Activated CD4-positive, alpha-beta T cell treated with anti-CD3 and anti-CD28 coated beads, Interleukin-2, amount 50 U/mL, for 24 hours (primary cell): ENCODE results near the gene HS6ST3.

ENCODE experiments used
- DNase-seq, 2 donors: peaks; one replicate each; pipeline ENCODE4 v3.0.0-alpha.2; 2020; ENCODE audit warnings: low read depth in 1 of 2, low spot score in 1 of 2

Gene HS6ST3

DNA sequence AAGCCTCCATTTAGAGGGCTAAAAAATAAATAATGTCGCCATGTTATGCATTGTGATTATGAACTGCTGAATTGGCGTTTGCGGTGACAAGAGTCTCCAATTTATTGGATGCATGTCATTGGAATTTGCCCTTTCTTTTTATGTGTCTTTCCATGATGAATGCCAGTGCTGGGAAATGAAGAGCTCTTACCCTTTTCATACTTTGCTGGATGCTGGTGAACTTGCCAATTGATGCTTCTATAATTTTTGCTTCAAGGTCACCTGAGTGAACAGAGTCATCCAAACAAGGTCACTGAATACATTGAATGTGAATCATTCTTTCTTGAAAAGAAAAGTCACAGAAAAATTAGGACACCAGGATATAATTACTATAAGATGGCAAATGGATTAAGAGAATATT, 556.2 kb downstream of the HS6ST3 start:
- no peak for DNase-seq

DNA sequence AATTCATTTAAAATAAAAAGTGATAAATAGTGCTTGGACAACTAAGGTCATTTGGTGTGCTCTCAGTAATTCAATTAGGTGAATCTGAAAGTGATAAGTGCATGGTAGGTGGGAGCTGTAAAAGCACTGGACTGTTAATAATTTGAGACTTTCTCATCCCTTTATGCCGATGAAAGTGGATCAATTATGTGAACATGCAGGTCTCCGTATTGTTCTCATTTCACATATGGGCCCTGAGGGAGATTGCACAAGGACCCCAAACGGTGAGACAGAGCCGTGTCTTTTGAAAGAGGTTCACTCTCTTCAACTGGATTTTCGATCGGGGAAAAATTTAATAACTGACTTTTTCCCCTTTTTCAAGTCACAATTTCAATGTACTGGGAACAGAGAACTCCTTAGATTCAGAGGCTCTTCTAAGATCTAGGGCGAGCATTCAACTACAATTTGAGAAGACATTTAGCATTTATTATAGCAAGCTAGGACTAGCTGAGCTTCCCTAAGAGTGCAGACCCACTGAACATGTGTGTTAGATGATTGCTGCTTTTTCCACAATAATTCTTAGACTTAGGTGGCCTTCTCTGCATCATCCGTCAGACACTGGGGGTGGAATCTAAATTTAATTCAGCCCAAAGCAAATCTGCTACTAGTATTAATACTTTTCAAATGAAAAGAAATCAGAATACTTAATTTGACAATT, 556.8 kb downstream of the HS6ST3 start:
- no peak for DNase-seq

DNA sequence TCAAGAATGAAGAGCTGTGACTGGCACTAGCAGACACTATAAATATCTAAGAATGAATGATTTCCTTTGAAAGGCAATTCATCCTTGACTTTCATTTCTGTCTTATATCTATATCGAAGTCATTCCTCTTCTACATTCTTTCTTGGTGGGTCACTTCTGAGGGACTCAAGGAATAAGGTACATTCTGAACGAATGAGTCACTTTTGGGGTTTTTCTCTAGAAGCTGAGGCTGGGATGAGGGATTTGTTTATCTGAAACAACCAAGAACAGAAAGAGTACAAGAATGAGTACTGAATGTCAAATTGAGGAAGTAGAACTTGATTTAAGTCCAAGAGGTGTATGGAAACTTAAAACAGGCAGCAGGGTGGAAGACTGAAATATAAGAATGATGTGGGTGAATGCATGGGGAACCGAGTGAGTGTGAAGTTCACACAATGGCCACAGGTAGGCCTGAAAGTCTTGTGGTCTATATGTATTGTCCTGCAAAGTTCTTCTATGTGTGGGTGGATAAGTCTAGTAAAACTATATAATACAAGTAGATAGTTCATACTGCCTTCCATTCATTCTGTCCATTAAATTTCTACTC, 560.5 kb downstream of the HS6ST3 start:
- DNase-seq = no peak

DNA sequence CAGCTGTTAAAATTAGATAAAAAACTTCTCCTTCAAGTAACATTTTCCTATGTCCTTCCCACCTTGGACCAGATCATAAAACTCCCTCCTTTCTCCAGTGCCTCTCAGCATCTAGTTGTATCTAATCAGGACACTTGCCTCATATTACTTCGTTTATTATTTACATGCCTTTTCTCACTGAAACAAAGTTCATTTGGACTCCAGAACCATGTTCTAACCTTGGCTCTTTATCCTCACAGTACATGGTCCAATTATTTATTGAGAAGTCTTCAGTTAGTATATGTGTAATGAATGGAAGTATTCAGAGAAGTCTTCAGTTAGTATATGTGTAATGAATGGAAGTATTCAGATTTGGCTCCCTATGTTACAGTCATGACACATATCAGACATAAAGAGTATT, 561.7 kb downstream of the HS6ST3 start:
- no peak for DNase-seq

DNA sequence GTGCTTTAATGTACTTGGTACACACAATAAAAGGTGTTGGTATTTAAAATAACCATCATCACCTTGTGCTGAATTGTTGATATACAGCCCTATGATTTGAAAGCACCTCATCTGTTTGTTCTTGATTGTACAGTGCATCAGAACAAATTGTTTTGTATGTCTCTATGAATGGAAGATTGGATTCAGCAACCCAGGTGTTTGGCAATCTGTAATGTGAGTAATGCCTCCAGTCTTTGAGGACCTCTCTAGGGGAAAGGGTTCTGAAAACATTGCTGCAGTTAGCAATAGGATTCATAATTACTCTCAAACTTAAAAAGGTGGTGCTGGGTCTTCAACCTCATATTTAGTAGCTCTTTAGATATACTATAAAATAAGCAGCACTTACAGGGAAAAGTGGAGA, 562.6 kb downstream of the HS6ST3 start:
- DNase-seq = no peak

DNA sequence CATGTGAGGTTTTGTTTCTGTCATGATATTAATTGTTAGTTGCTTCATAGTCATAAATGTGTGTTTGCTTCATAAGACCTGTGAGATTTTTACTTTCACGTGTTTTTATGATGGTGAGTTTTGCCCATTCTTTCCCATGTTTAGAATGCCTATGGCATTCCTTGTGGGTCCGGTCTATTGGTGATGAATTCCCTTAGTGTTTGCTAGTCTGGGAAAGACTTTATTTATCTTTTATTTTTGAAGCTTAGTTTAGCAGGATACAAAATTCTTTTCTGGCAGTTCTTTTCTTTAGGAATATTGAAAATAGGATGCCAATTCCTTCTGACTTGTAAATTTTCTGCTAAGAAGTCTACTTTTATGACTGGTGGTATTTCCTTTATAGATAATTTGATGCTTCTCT, 571.7 kb downstream of the HS6ST3 start:
- no peak for DNase-seq

DNA sequence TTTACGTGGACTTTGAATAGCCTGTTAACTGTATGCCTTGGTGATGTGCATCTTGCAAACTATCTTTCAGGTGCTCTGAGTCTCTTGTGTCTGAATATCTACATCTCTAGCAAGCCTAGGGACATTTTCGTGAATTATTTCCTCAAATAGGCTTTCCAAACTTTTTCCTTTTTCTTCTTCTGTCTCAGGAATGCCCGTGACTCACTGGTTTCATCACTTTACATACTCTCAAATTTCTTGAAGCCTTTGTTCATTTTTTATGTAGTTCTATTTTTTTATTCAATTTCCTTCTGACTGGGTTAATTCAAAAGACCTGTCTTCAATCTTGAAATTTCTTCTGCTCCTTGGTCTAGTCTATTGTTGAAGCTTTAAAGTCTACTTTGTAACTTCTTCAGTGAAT, 572.1 kb downstream of the HS6ST3 start:
- DNase-seq = no peak

DNA sequence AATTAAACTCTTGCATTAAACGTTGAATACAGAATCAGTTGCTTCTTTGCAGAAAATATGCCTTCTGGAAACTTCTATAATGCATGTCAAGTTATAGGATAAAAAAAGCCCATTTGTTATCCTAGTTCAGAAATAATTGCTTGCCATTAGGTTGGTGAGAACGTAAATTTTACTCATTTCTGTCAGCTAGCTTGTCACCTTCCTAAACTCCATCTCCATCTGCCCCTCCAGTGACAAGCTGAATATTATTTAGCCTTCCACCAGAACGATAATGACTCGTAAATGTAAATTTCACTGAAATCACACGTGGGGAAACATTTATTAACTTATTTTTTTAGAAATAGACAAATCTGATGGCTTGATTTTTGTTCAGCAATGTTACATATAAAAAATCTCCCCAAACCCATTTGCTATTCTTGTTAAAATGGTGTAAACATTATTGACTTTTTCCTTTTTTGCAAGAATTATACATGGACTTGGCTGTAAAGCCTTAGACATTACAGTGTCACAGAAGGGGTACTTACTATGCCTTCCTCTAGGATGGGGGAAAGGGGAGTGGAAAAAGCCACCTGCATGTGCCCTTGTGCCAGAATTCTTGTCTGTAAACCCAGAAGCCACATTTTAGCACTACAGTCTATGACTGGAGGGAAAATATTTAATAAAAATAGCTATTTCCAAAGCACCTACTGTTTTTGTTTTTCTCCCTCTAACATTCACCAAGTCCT, 577.5 kb downstream of the HS6ST3 start:
- DNase-seq = no peak

DNA sequence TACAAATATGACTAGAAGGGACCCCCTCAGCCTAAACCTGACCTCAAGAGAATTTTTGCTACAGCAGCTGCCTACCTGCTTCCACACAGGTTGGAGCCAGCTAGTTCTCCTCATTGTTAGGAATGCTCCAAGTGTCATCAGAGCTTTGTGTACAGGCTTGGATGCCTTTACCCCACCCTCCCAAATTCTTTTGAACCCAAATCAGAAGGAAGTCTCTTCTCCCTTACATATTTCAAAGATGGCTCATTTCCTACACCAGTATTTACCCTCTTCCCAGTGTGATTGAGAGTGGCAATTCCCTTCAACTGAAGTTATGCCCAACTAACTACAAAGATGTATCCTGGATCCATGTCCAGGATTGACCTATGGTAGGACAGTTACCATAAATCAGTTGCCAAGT, 581.2 kb downstream of the HS6ST3 start:
- no peak for DNase-seq

DNA sequence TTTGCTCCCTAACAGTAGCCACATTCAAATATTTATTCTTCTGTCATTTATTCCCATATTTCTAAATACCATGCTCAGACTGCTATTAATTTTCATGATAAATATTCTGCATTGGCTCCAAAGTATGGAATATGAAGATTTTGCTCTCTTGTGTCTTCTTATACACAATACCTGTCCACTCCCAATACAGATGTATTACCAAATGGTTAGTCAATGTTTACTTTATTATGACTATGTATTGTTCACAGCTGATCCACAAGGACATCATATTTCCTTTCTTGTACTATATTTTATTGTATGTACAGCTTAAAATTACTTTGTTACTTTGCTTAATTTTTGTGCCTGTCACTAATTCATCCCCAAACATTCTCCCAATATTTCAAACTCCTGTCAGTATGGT, 582.1 kb downstream of the HS6ST3 start:
- no peak for DNase-seq

DNA sequence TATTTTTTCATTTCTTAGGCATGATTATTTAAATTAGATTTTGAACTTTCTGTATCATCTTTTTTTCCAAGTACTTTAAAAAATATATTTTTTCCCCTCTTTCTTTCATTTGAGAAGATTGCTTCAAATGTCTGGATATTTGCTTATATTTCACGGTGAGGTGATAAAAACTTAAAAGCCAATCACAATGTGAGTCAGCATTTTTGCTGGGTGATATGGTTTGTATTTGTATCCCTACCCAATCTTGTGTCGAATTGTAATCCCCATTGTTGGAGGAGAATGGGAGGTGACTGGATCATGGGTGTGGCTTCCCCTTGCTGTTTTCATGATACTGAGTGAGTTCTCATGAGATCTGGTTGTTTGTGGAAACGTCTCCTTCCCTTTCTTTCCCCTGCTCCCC, 583.9 kb downstream of the HS6ST3 start:
- no peak for DNase-seq

DNA sequence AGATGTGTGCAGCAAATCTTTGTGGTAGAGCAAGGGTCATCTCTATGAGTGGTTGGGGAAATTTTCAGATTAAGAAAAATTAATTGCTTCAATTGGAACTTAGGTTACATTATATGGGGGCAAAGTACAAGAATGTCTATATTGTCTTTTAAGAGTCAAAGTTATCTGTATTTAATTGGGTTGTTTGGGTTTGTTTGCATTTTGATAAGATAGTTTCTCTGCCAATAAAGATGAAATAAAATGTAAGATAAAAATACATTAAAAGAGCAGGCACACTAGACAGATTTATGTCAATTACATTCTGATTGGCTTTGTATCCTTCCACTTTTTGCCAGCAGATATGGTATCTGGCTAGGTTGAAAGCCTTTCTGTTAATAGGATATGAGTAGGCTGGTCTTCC, 587.1 kb downstream of the HS6ST3 start:
- no peak for DNase-seq

DNA sequence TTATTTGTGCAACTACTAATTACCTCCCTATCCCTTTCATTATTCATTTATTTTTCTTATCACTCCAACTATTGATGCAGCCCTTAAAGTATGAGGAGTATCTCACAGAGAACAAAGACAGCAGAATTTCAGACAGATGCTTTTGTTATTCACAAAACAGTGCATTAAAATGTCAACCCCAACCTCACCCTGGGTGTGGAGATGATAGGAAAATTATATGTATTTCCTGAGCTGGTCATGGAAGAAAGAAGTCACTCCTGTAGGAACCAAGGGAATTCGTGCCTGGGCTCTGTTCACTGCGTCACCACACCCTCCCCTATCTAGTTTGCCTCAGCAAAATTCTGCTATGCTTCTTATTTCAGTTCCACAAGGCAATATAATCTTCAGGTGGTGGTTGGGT, 588.9 kb downstream of the HS6ST3 start:
- no peak for DNase-seq

DNA sequence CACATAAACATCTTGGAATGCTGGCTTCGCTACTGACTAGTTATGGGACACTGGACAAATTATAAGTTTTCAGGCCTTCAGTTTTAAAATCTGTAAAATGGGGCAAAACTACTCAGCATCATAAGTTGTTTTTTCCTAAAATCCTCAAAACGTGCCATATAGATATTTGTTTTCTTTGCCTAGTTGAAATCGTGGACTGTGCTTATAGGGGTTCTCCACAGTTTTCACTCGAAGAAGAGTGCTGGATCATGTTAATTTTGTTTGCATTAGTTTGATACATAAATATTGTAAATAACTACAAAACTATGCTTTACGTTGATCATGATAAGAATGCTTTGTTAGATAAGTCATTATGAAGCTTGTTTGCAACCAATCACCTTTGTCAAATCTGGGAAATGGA, 591.0 kb downstream of the HS6ST3 start:
- no peak for DNase-seq

DNA sequence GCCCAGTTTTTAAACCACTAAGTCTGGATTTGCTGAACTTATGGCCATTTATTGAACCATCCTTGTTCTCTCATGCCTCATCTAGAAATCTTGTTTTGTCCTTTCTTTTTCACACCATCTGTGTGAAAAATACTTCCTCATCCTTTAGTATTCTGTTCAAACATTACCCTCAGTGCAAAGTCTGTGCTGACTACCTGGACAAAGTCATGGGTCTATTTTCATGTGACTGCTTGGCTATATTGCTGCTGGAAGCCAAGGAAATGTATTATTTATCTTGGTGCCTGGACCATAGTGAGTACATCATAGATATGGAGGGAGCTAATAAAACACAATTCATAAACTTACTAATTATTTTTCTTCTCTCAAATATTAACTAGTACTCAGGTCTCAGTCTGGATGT, 591.9 kb downstream of the HS6ST3 start:
- no peak for DNase-seq

DNA sequence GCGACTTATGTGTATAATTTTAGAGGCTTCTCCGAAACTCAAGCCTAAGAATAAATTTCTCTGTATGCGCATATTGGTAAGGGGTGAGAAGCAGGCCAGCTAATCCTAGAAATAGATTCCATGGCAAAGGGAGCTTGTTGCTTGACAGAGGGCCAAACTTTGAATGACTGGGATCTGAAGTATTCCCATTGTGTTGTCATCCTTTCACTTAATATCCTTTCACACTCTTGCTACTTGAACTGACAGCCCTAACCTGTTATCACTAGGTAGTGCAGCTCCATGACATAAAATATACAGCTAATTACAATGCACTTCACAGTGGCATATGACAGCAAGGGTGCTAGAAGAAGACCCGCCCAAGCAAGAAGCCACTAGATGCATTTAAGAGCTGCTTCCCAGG, 594.6 kb downstream of the HS6ST3 start:
- DNase-seq = no peak

DNA sequence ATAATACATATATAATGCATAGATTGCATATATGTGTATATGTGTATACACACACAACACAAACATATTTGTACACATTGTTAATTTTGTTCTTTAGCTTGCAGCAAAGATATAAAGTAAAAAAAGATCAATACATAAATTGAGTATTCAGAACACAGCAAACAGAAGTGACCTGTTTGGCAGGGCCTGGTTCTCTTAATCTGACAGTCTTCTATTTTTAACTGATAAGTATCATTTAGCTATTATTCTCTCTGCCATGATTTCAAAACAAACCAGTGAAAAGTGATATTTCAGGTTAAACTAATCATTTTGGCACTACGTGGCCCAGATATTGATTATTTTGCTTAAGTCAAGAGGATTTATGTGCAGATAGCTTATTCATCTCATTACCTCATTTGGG, 595.0 kb downstream of the HS6ST3 start:
- DNase-seq = no peak

DNA sequence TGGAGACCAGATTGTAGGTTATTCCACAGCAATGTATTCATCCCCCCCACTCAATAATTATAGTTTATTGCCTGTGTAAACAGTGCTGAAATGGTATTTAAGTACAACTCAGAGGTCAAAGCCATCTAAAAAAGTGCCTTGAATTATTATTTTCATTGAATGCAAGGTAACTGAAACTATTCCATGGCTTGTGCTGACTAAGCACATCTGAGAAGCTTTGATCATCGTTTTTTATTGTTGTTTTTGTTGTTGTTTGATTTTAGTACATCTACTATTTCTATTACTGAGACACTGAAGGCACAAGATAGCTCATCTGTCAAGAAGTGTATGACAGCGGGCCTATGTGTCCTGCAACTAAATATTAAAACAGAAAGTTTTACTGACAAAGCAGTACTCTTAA, 596.4 kb downstream of the HS6ST3 start:
- DNase-seq = no peak

DNA sequence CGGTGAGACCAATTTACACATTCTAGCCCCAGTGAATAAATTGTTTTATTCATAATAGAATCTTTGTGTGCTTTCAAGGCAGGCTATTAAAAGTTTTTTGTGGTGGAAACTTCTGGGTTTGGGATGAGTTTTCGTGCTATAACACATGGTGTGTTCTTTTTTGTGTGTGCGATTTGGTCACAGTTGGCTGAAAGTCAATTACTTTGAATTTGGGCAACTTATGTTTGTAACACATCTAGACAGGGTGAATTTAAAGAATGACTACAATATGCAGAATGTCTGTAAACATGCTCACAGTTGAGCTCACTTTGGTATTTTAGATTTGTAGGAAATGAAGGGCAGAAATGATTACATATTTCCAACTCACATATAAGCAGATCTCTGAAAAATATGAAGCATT, 597.3 kb downstream of the HS6ST3 start:
- DNase-seq = no peak

DNA sequence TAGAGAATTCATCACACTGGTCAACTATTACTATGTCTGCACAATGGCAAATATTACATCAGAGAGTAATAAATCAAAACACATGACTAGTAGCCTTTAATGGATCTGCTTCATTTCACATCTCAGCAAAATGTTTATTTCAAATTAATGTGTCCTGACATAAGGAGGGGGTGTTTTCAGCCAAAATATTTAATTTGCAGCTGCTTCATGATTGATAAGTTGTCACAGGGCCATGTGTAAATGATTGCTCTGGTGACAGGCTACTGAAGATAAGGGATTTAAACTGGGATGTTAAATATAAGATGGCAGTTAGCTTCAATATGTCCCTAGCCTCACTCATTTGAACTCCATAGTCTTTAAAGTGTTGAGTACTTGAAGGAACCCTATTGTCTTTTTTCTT, 601.1 kb downstream of the HS6ST3 start:
- DNase-seq = no peak

DNA sequence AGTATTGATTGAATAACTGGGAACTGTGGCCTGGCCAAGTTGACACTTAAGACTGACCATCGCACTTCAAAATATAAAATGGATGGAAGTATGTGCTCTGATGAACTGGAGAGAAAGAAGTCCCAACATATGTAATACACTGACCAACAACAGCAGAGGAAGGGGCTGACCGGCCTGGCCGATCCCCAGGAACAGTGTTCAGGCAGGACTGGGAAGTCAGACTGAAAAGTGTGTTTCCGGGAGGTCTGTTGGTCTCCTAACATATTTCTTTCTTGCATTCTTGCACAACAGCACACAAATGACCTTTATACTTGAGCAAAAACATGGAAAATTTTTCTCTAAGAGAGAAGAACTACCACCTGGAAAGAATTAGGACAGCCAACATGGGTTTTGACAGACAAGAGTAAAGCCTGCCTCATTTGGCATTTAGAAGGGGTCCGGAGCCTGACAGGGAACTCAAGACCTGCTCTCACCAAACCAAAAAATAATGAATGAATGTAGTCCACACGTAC, 606.5 kb downstream of the HS6ST3 start:
- no peak for DNase-seq

DNA sequence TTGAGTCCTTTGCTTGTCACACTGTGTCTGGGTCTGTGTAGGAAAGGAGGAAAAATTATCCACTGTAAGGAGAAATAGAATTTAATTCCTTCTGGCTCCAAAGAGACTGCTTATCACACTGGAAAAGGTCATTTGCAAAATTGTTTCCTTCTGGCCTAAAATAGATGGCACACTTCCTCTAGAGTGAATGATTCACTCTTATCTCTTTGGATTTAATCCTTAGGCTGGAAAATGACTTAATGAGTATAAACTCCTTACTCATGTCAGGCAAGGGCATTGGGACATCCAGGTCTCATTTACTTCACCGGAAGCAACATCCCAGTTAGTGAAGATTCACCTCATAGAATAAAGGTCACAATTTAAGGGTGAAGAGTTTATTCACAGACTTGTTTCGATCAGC, 610.8 kb downstream of the HS6ST3 start:
- no peak for DNase-seq

DNA sequence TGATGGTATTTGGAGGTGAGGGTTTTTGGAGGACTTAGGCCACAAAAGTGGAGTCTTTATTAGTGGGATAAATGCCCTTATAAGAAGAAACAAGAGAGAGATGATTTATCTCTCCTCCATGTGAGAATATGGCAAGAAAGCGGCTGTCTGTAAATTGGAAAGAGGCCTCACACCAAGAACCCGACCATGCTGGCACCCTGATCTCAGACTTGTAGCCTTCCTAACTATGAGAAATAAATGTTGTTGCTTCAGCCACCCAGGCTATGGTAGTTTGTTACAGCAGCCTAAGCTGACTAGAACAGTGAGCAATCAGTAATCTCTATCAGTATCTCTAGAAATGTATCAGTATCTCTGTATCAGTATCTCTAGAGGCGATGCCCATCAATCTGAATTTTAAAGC, 617.2 kb downstream of the HS6ST3 start:
- no peak for DNase-seq
